Ascending aorta (tissue), 2 donors: Measurements from ENCODE around the gene ALAS1. TPM values are rescaled to one million over a fixed set of nuclear protein-coding genes. Genes with fewer than 3 reads are reported as not detected.

Experiments used
- DNase-seq, 2 donors: peaks; one replicate each; pipeline ENCODE4 v3.0.0-alpha.2; 2019; ENCODE audit warnings: low spot score in 2 of 2
- H3K27ac ChIP-seq, 2 donors: fragments of 200-600 bp; sonication (generic); one replicate each; pipeline ENCODE4 v1.5.1; 2016 to 2017; ENCODE audit warnings: mild to moderate bottlenecking in 1 of 2
- H3K27me3 ChIP-seq: fragments of 200-600 bp; sonication (generic); one replicate; pipeline ENCODE4 v1.5.1; 2017
- H3K36me3 ChIP-seq, 2 donors: fragments of 200-600 bp; sonication (generic); one replicate each; pipeline ENCODE4 v1.5.1; 2016
- H3K4me1 ChIP-seq, 2 donors: fragments of 200-600 bp; sonication (generic); one replicate each; pipeline ENCODE4 v1.5.1; 2016 to 2017; ENCODE audit warnings: mild to moderate bottlenecking in 1 of 2
- H3K4me3 ChIP-seq, 2 donors: fragments of 200-600 bp; sonication (generic); one replicate each; pipeline ENCODE4 v1.5.1; 2016 to 2017; ENCODE audit warnings: mild to moderate bottlenecking in 1 of 2
- H3K9me3 ChIP-seq, 2 donors: fragments of 200-600 bp; sonication (generic); one replicate each; pipeline ENCODE4 v1.5.1; 2016
- CTCF ChIP-seq, 3 experiments: fragments of 200-600 bp in 2 of 3; fragments of 450-650 bp in 1 of 3; sonication (generic) in 2 of 3; IDR thresholded peaks; one replicate each; pipeline ENCODE4 v1.5.1; 2016 to 2019; ENCODE audit warnings: antibody characterized with exemption in 3 of 3, mild to moderate bottlenecking in 1 of 3, moderate library complexity in 1 of 3
- intact Hi-C: fragments of 100-400 bp; cut with DNase I; formaldehyde crosslinking; loops from one replicate; pipeline ENCODE4 v1.15.1; 2023
- total RNA-seq: library from RNA; depleted of rRNA; stranded (reverse); fragments of >200 nt; gene quantifications from one replicate; pipeline ENCODE4 v1.1.0, GENCODE V29; 2016

ALAS1 gene
- total RNA-seq, 1 donor from 2014 or later = 58.3 TPM

GRCh38 chr3:52221141-52221562 lies 23.2 kb downstream of the ALAS1 start:
- intact Hi-C loops = no loop called here
- Histone ChIP-seq H3K9me3 (no peaks in the 10 kb centered on the region), H3K27ac (no peak overlapping the region), H3K36me3 (no peaks in the 10 kb centered on the region), H3K27me3 (no peaks in the 10 kb centered on the region), H3K4me3 (no peak overlapping the region), H3K4me1 (peaks cover 0 to 15% of the 10 kb centered on the region in 2 donors)
- no peak for DNase-seq
- no peak for TF ChIP-seq CTCF (IDR thresholded peaks at IDR 0.05)

GRCh38 chr3:52221563-52222318 lies 23.8 kb downstream of the ALAS1 start:
- intact Hi-C loops = no loop called here

GRCh38 chr3:52222319-52223221 lies 24.6 kb downstream of the ALAS1 start:
- no peaks in the 10 kb centered on the region for H3K27me3 ChIP-seq
- no peak for TF ChIP-seq CTCF (IDR thresholded peaks at IDR 0.05)
- intact Hi-C loops = no loop called here
- H3K4me1 ChIP-seq = peaks cover 0 to 3% of the 10 kb centered on the region in 2 donors
- no peak for DNase-seq
- no peak overlapping the region for H3K27ac ChIP-seq
- no peak overlapping the region for H3K4me3 ChIP-seq
- H3K36me3 ChIP-seq = peaks cover 0 to 2% of the 10 kb centered on the region in 2 donors
- H3K9me3 ChIP-seq = no peaks in the 10 kb centered on the region

More at GRCh38 chr3:52221563-52222318, 23.8 kb downstream of the ALAS1 start:
- no peak overlapping the region for H3K27ac ChIP-seq
- H3K4me3 ChIP-seq = no peak overlapping the region
- no peaks in the 10 kb centered on the region for H3K9me3 ChIP-seq
- no peak for TF ChIP-seq CTCF (IDR thresholded peaks at IDR 0.05)
- no peaks in the 10 kb centered on the region for H3K36me3 ChIP-seq
- H3K27me3 ChIP-seq = no peaks in the 10 kb centered on the region
- no peak for DNase-seq
- H3K4me1 ChIP-seq = peaks cover 0 to 9% of the 10 kb centered on the region in 2 donors

GRCh38 chr3:52223449-52224408 lies 25.8 kb downstream of the ALAS1 start:
- intact Hi-C loops = no loop called here
- DNase-seq = no peak

More at GRCh38 chr3:52223449-52224408, 25.8 kb downstream of the ALAS1 start:
- H3K27ac ChIP-seq = no peak overlapping the region
- no peak overlapping the region for H3K4me3 ChIP-seq
- H3K4me1 ChIP-seq = peaks cover 0 to 3% of the 10 kb centered on the region in 2 donors
- H3K9me3 ChIP-seq = no peaks in the 10 kb centered on the region
- peaks cover 3 to 13% of the 10 kb centered on the region in 2 donors for H3K36me3 ChIP-seq
- TF ChIP-seq CTCF (IDR thresholded peaks at IDR 0.05) = no peak
- H3K27me3 ChIP-seq = no peaks in the 10 kb centered on the region
